A549 (cell line): ENCODE measurements around the gene TRIM56. TPM values are rescaled to one million over a fixed set of nuclear protein-coding genes. Genes with fewer than 3 reads are reported as not detected.

Source experiments
- BCL3 ChIP-seq: fragments of >200 bp; sonication (Bioruptor Twin); formaldehyde crosslinking; IDR thresholded peaks from 3 replicates; pipeline ENCODE4 v1.6.1; 2016
- CBX2 ChIP-seq: fragments of 200-600 bp; sonication (generic); IDR thresholded peaks from 2 replicates; pipeline ENCODE4 v1.6.1; 2016; ENCODE audit warnings: low read depth, mild to moderate bottlenecking, borderline replicate concordance
- CEBPB ChIP-seq, 2 experiments: fragments of >200 bp in 1 of 2; sonication (Bioruptor Twin) in 1 of 2; formaldehyde crosslinking in 1 of 2; IDR thresholded peaks; 2 replicates each; pipeline ENCODE4 v1.6.1; 2012 to 2016
- EHF ChIP-seq: fragments of 250-450 bp; sonication (Bioruptor Pico); IDR thresholded peaks from 2 replicates; pipeline ENCODE4 v1.5.0; 2020; ENCODE audit warnings: mild to moderate bottlenecking
- EHMT2 ChIP-seq: fragments of 200-600 bp; sonication (generic); IDR thresholded peaks from 2 replicates; pipeline ENCODE4 v1.6.1; 2016; ENCODE audit warnings: antibody characterized with exemption, low read depth, mild to moderate bottlenecking, moderate library complexity
- EP300 ChIP-seq, 2 experiments: fragments of >200 bp; sonication (Bioruptor Twin); formaldehyde crosslinking; IDR thresholded peaks; 2 replicates in 1 of 2; 3 replicates in 1 of 2; pipeline ENCODE4 v1.6.1; 2016 to 2017
- GATA3 ChIP-seq: IDR thresholded peaks from 2 replicates; pipeline ENCODE4 v1.6.1; 2012; ENCODE audit warnings: borderline replicate concordance
- HOXB5 ChIP-seq: fragments of 250-450 bp; sonication (Bioruptor Pico); IDR thresholded peaks from 2 replicates; pipeline ENCODE4 v1.5.0; 2020; ENCODE audit warnings: mild to moderate bottlenecking, moderate library complexity
- JUN ChIP-seq, 2 experiments: fragments of >200 bp; sonication (Bioruptor Twin); formaldehyde crosslinking; IDR thresholded peaks; 2 replicates in 1 of 2; 3 replicates in 1 of 2; pipeline ENCODE4 v1.6.1; 2016 to 2017
- JUNB ChIP-seq: fragments of >200 bp; sonication (Bioruptor Twin); formaldehyde crosslinking; IDR thresholded peaks from 2 replicates; pipeline ENCODE4 v1.6.1; 2016
- KDM1A ChIP-seq: fragments of 200-600 bp; sonication (generic); IDR thresholded peaks from 2 replicates; pipeline ENCODE4 v1.6.1; 2016; ENCODE audit warnings: low read depth, mild to moderate bottlenecking
- MYC ChIP-seq: IDR thresholded peaks from 2 replicates; pipeline ENCODE4 v1.6.1; 2012; ENCODE audit warnings: mild to moderate bottlenecking, inconsistent platforms, low read length, improper control_type of control experiment, borderline replicate concordance
- POLR2A ChIP-seq: IDR thresholded peaks from 2 replicates; pipeline ENCODE4 v1.6.1; 2012; ENCODE audit warnings: mild to moderate bottlenecking, low read length
- RAD21 ChIP-seq, 2 experiments: fragments of >200 bp in 1 of 2; sonication (Bioruptor Twin) in 1 of 2; formaldehyde crosslinking in 1 of 2; IDR thresholded peaks in 1 of 2; conservative IDR thresholded peaks in 1 of 2; 2 replicates in 1 of 2; 3 replicates in 1 of 2; pipeline ENCODE4 v1.6.1; 2012 to 2018; ENCODE audit warnings: inconsistent platforms in 1 of 2
- RARB ChIP-seq: fragments of 250-450 bp; sonication (Bioruptor Pico); IDR thresholded peaks from 2 replicates; pipeline ENCODE4 v1.8.0; 2021; ENCODE audit warnings: mild to moderate bottlenecking, moderate library complexity
- REST ChIP-seq: fragments of 200-600 bp; sonication (generic); IDR thresholded peaks from 2 replicates; pipeline ENCODE4 v1.6.1; 2016; ENCODE audit warnings: antibody characterized with exemption, mild to moderate bottlenecking, moderate library complexity
- RNF2 ChIP-seq: fragments of 200-600 bp; sonication (generic); IDR thresholded peaks from 2 replicates; pipeline ENCODE4 v1.6.1; 2016; ENCODE audit warnings: low read depth, mild to moderate bottlenecking, antibody characterized with exemption, moderate library complexity, borderline replicate concordance
- SREBF2 ChIP-seq: fragments of 450-650 bp; IDR thresholded peaks from 2 replicates; pipeline ENCODE4 v1.6.1; 2014; ENCODE audit warnings: mild to moderate bottlenecking, moderate library complexity
- TFCP2L1 ChIP-seq: fragments of 250-450 bp; sonication (Bioruptor Pico); IDR thresholded peaks from 2 replicates; pipeline ENCODE4 v1.5.0; 2021; ENCODE audit warnings: mild to moderate bottlenecking
- TP53 ChIP-seq: fragments of 250-450 bp; sonication (Bioruptor Pico); IDR thresholded peaks from 2 replicates; pipeline ENCODE4 v1.5.0; 2021; ENCODE audit warnings: mild to moderate bottlenecking, moderate library complexity
- ZC3H11A ChIP-seq: fragments of 450-650 bp; IDR thresholded peaks from 2 replicates; pipeline ENCODE4 v1.6.1; 2014; ENCODE audit warnings: antibody characterized with exemption, mild to moderate bottlenecking
- polyA plus RNA-seq, 4 experiments: library from polyadenylated mRNA; depleted of rRNA in 3 of 4; stranded (reverse); fragments of >200 nt; fragmentation: RNase III in 1 of 4; extraction: RNeasy Plus Mini Kit Qiagen cat#74134 plus additional on column Dnase treatment in 1 of 4; gene quantifications; 2 replicates in 3 of 4; 3 replicates in 1 of 4; pipeline ENCODE4 v1.2.3, GENCODE V29; 2011 to 2017
- TF ChIP-seq, protein P1 (sequence below): fragments of 250-450 bp; sonication (Bioruptor Pico); IDR thresholded peaks from 2 replicates; pipeline ENCODE4 v1.5.0; 2020; ENCODE audit warnings: low read depth, mild to moderate bottlenecking, moderate library complexity
- TF ChIP-seq, protein P2 (sequence below): IDR thresholded peaks from 2 replicates; pipeline ENCODE4 v1.6.1; 2012; ENCODE audit warnings: low read depth, borderline replicate concordance

TRIM56 gene
- polyA plus RNA-seq, 2 of the 4 experiments (the other 2 are of a cell fraction), result 3.9 to 16.5 TPM

DNA sequence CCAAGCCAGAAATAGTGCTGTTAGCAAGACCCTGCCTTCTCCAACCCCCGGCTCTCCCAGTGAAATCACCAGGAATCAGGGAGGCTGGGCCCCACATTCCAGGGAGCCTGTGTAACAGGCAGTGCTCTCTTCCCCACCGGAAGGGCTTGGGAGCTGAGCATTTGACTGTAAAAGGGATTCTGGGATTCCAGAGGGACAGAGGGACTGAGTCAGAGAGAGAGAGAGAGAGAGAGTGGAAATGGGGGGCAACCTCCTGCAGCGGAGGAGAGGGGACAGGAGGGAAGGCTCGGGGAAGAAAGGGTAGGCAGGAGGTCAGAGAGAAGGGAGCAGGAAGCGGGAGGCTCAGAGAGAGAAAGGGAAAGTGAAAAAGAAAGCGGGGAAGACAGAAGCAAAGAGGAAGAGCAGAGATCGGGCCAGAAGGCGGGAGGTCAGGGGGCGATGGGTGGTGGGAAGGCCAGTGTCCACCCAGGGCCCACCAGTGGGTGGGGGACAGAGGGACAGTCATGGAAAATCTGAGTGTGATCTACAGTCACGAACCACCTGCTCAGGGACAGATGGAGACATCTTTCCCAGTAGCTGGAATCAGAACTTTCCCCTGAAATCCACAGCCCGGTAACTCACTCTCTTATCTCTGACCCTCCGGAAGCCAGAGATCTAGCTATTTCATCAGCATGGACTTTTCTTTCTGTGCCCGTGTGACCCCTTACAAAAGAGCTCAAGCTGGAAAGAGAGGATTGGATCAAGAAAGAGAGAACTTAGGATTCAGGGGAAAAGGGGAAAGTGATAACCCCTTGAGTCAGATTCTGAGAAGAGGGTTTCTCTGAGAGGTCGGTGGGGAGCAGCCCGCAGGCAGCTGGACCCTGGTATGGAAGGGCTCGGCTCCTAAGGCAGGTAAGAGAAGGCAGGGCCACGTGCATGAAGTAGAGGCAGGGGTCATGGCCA is 37.0 kb downstream of the TRIM56 start (continued):
- TF ChIP-seq EP300 (IDR thresholded peaks at IDR 0.05) (peak; percentile 46 to 75; a peak in 3 of 5 replicates), KDM1A (no peak), JUN (IDR thresholded peaks at IDR 0.05) (peak in 1 of 2 experiments; percentile 87; a peak in 4 of 5 replicates), CBX2 (no peak), HOXB5 (CRISPR knock-in tag) (peak; percentile 82), EHF (CRISPR knock-in tag) (peak; percentile 91), CEBPB (IDR thresholded peaks at IDR 0.05) (peak in 1 of 2 experiments; percentile 51; a peak in 1 of 4 replicates), RAD21 (conservative IDR thresholded peaks at IDR 0.05 in 1 of 2, IDR thresholded peaks at IDR 0.05 in 1 of 2) (peak in 1 of 2 experiments; percentile 16; a peak in 1 of 5 replicates), TFCP2L1 (CRISPR knock-in tag) (no peak), POLR2A (peak; percentile 17; the same call in 1 of the 2 replicates), BCL3 (peak; percentile 46; the same call in 1 of the 3 replicates), RNF2 (no peak), EHMT2 (no peak), TP53 (CRISPR knock-in tag) (peak; percentile 83; the same call in 1 of the 2 replicates), SREBF2 (no peak), RARB (CRISPR knock-in tag) (peak; percentile 78), GATA3 (peak; percentile 82; the same call in 1 of the 2 replicates), ZC3H11A (no peak), JUNB (peak; percentile 50; the same call in 1 of the 2 replicates), REST (no peak), MYC (no peak)
- TF ChIP-seq, protein P1, sequence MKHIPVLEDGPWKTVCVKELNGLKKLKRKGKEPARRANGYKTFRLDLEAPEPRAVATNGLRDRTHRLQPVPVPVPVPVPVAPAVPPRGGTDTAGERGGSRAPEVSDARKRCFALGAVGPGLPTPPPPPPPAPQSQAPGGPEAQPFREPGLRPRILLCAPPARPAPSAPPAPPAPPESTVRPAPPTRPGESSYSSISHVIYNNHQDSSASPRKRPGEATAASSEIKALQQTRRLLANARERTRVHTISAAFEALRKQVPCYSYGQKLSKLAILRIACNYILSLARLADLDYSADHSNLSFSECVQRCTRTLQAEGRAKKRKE (CRISPR knock-in tag), result peak; percentile 89
- TF ChIP-seq, protein P2, sequence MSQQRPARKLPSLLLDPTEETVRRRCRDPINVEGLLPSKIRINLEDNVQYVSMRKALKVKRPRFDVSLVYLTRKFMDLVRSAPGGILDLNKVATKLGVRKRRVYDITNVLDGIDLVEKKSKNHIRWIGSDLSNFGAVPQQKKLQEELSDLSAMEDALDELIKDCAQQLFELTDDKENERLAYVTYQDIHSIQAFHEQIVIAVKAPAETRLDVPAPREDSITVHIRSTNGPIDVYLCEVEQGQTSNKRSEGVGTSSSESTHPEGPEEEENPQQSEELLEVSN, result no peak
